GM18867 (cell line): ENCODE results near the gene NAALADL1.
"Not testable (repeated sequence)": the region's sequence is repeated elsewhere in the genome, so short reads cannot be mapped to it uniquely, and the experiment has no call there.

Experiments used
- ATAC-seq: cut with Tn5 transposase; IDR thresholded peaks from one replicate; pipeline ENCODE4 v1.9.1; 2021; ENCODE audit warnings: mild to moderate bottlenecking, moderate library complexity; ENCODE audit not compliant: unreplicated experiment

The NAALADL1 gene

DNA sequence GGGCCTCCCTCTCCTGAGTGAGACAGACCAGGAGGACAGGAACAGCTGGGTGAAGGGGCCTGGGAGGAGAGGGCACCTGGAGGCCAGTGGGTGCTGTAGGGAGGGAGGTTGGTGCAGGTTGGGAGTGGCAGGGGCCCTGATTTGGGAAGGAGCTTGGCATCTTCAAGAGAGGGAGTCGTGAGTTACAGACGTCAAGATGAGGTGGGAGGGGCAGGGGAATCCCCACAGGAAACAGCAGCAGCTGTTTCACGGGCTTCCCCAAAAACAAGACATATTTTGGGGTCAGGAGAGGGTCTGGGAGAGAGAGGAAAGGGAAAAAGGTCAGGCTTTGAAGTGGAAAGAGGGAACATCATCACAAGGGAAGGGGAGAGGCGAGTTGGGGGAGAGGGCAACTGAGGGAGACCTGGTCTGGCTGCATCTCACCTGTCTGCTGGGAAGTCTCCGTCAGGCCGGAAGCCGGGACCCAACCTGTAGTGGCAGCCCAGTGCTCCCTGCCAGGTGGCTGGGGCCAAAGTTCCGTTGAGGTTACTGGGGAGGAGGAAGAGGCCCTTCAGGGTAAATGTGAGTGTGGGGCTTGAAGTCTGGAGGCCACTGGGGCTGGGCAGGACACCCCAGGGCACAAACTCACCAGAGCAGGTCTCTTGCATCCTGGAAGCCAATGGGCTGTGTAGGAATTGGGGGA is 4.4 kb downstream of the NAALADL1 start:
- no peak for ATAC-seq

DNA sequence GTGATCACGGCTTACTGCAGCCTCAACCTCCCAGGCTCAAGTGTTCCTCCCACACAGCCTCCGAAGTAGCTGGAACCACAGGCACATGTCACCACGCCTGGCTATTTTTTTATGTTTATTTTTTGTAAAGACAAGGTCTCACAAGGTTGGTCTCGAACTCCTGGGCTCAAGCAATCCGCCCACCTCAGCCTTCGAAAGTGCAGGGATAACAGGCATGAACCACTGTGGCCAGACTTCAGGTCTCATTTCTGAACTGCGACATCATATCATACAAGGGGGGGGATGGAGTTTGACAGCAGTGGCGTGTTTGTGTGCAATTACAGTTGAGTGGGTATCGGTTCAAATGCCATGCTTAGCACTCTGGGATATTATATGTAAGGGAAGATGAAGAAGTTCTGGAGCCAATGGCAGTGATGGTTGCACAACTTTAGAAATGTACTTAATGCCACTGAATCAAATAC is 6.9 kb downstream of the NAALADL1 start:
- ATAC-seq, result no peak

DNA sequence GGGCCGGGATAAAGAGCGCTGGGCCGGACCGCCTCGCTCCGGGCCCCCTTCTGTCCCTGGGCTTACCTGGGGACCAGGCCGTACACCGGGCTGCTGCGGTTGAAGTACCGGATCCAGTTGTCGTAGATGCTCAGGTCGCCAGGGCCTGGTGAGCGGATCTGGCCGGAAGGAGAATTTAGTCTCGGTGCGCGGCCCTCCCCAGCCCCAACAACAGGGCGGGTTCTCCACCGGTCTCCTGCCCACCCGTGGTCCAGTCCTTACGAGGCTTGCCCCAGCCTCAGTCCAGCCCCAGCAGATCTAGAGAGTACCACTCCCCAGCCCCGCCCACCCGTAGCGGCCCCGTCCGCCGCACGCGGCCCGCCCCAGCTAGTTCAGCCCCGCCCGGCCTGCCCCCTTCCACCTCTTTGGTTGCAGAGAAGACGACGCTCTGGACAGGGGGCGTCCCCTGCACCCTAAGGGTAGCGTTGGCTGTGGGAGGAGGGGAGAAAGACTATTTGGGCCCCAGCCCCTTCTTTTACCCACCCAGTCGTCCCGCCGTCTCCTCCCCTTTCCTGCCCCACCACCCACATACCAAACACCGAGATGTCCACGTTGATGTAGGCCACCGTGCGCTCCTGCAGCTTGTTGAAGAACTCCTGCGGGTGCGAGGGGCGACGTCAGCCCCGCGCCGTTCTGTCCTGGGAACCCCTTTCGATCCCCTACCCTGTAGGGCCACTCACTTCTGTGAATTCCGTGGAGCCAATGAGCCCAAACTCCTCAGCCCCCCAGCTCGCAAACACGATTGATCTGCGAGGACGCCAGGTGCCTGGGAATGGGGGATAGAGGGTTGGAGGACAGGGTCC is 10.6 kb downstream of the NAALADL1 start:
- ATAC-seq, result no peak

DNA sequence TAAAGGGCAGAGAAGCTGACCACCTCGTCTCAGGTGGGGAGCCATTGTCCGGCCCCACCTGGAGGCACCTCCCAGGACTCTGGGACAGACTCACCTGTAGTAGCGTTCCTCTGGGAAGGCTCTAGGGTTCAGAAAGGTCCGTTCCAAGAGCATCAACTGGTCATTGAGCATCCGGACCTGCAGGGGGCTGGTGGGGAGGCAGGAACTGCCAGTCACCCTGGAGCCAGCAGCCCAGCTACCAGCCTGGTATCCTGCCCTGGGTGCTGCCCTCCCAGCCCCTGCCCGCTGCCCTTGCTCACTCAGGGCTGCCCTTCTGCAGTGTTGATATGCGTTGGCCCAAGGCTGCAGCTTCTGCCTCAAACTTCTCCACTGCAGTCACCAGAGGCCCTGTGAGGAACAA is 12.6 kb downstream of the NAALADL1 start:
- ATAC-seq, result no peak

DNA sequence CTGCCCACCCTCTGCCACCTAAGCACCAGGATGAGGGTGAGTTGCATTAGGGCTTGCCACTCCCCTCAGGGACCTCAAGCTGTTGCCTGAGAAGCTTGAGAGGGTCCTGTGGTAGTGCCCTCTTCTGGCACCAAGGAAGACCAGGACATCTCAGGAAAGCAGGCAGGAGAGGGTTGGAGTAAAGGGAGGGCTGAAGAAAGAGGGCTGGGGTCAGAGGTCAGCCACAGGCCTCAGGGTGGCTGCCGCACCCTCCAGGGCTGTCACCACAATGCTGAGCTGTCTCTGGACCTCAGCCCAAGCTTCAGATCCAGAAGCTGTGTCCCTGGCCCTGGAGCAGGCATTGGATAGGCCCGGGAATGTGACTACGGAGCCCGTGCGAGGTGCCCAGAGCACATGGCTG is 13.3 kb downstream of the NAALADL1 start:
- no peak for ATAC-seq

DNA sequence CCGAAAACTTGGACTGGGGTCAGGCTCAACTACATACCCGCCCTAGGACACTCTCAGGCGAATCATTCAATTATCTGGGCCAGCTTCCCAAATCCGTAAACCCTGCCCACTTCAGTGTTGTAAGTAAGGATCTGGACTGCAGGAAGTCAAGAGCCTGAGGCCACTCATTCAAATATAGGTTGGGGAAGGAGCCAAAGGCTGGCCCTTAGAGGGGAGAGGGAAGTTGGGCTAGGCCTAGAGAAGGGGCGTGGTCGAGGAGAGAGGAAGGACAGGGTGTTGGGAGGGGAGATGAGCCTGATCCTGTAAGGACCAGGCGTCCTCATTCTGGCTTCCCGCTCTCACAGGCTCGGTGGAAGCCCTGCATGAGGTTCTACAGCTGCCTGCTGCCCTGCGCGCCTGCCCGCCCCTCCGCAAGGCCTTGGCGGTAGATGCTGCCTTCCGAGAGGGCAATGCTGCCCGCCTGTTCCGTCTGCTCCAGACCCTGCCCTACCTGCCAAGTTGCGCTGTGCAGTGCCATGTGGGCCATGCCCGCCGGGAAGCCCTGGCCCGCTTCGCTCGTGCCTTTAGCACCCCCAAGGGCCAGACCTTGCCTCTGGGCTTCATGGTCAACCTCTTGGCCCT is 14.4 kb downstream of the NAALADL1 start:
- no peak for ATAC-seq

DNA sequence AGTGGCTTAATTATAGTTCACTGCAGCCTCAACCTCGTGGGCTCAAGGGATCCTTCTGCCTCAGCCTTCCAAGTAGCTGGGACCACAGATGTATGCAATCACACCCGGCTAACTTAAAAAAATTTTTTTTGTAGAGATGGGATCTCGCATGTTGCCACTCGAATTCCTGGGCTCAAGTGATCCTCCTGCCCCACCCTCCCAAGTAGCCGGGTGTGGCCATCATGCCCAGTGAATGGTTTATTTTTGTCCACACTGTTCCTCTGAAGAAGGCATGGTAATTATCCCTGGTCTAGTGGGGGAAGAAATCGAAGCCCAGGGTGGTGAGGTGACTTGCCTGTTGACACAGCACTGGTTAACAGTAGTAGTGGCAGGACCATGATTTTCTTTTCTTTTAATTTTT is 15.5 kb downstream of the NAALADL1 start:
- ATAC-seq, result no peak

DNA sequence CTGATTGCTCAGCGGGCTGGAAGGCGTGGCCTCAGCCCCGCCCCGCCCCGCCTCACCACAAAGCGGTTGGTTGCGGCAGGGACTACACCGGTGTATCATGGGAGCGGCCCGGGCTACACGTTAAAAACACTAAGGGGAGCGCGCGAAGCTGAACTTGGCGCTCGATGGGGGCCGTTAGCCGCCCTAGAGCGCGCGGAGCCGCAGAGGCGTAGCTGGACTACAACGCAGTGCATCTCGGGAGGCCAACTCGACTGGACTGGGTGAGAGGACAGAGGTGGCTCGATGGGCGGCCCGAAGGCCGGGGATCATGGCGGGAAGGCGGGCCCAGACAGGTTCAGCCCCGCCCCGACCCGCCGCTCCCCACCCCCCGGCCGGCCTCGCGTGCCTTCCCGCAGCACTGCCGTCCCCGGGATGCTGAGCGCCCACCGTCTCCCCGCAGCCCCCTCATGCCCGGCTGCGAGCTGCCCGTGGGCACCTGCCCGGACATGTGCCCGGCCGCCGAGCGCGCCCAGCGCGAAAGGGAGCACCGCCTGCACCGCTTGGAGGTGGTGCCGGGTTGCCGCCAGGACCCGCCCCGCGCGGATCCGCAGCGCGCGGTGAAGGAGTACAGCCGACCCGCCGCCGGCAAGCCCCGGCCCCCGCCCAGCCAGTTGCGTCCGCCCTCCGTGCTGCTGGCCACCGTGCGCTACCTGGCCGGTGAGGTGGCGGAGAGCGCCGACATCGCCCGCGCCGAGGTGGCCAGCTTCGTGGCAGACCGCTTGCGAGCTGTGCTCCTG is 17.3 kb downstream of the NAALADL1 start, which contains the start of gene SAC3D1:
SAC3D1 (plus strand) TSS at position 364 of the 776 bp plus-strand sequence; CDS start at position 447, 83 bp downstream.
- ATAC-seq, result peak; percentile 87

DNA sequence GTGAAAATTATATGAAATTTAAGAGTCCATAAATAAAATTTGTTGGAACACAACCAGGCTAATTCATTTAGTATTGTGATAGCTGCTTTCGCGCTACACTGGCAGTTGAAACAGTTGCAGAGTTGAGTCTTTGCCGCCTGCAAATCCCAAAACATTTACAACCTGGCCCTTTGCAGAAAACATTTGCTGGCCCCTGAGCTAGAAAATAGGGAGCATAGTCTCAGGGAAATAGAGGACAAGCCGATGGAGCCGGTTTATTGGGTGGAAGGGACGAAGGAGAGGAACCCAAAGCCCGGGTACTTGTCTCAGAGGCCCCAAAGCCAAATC is 17.9 kb downstream of the NAALADL1 start:
- ATAC-seq, result no peak

DNA sequence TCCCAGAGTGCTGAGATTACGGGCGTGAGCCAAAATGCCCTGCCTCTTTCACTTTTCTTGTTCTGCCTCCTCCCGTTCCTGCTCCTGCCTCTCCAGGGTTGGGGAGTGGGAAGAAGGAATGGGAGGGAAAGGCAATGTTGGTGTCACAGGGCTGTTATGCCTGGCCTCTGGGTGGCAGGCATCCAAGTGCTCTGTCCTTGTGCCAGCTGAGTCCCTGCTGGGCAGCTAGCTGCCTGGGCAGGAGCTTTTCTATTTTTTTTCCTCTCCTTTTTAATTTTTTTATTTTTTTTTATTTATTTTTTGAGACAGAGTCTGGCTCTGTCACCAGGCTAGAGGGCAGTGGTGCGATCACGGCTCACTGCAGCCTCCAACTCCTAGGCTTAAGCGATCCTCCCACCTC is 21.4 kb downstream of the NAALADL1 start:
- no peak for ATAC-seq

DNA sequence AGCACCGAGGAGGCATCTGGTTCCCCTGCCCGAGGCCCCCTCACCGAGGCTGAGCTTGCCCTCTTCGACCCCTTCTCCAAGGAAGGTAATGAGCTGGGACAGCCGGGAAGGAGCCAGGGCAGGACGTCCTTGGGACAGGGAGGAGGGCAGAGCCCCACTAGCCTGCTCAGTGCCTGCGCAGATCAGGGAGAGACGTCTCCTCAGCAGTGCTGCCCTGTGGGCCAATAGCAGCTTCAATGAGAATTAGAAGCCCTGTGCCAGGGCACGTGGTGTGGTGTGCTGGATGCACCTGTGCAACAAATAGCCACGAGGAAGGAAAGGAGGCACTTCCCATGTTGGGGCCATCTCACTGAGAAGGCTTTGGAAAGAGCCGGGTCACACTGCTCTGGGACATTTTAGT is 22.8 kb downstream of the NAALADL1 start:
- ATAC-seq, result no peak

DNA sequence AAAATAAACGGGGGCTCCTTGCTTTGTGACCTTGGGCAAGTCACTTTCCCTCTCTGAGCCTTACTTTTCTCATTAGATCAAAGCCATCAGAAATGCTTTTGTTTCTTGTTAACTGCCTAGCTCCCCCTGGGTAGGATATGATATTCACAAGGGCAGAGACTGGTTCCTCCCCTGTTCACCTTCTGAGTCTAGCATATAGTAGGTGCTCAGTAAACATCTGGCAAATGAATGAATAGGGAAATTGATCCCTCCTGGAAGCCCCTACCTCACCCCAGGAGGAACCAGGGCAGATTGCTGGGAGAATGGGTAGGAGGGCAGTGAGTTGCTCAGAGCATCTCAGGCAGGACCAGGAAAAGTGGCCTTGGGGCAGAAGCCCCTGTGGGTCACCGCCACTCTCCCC is 23.9 kb downstream of the NAALADL1 start:
- ATAC-seq, result no peak

DNA sequence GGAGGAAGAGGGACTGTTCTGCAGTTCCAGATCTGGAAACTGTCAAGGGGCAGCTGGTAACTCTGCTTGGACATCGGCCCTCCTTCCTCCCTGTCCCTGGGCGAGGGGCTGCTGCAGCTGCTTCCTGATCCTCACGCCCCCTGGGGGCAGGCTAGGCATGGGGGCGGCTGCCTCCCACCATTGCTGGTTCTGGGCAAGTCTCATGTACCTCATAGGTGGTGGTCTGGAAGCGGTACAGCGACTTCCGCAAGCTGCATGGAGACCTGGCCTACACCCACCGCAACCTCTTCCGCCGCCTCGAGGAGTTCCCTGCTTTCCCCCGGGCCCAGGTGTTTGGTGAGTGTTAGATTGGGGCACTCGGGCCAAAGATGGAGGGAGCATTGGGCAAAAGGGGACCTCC is 26.1 kb downstream of the NAALADL1 start:
- ATAC-seq, result no peak

DNA sequence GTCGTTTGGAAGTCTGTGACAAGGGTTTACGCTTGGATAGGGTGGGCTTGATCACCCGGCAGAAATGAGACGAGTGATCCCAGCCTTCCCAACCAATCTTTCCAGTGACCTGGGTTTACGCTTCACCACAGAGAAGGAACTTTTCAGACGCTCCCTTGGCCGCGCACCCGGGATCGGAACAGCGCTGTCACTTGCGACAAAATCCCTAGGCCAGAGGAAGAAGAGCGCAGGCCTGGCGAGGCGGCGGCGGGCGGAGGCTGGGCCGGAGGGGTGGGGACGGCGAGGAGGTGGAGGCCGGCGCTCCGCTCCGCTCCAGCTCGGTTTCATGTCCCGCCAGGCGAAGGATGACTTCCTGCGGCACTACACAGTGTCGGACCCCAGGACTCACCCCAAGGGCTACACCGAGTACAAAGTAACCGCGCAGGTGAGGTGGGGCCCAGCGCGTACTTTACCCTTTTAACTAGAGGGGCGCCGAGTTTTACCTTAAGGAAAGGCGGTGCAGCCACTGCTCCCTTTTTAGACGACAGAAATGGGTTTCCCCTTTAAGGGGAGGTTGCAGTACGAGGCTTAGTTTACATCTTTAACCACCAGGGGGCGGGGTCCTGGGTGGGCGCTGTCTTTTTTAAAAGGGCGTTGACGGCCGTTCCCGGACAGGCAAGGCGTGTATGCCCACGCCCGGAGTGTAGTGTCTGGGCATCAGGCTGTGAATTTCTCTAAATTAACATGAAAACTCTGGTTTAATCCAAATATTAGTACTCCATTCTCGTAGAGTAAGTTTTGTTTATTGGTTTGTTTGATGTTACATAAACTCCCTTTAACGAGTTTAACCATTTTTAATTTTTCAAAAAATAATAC is 30.9 kb downstream of the NAALADL1 start, which contains the start of gene SNX15:
SNX15 (plus strand) TSS at position 227 of the 855 bp plus-strand sequence; CDS start at position 326, 99 bp downstream.
- ATAC-seq, result peak; percentile 85

DNA sequence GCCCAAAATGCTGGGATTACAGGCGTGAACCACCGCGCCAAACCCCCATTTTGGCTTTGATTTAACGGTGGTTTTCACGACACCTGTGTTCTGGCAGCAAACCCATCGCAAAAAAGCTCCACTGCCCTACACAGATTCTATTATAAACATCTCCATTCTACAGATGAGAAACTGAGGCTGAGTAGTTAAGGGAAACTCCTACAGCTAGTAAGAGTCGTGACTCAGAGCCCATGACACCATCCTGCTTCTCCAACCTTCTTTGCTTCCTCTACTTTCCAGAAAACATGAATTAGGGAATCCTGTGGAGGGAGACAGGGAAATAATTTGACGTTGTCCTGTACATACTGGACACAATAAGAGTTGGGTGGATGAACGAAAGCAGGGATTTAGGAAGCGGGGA is 31.5 kb downstream of the NAALADL1 start:
- no peak for ATAC-seq

DNA sequence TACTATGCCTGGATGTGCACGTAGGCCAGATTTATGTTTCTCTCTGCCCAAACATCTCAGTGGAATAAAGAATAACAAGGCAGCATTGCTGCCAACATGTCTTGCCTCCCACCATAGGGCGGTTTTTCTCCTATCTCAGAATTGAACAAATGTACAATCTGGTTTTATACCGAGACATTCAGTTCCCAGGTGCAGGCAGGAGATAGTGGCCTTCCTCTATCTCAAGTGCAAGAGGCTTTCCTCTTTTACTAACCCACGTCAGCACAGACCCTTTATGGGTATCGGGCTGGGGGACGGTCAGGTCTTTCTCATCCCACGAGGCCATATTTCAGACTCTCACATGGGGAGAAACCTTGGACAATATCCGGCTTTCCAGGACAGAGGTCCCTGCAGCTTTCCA is 34.9 kb downstream of the NAALADL1 start:
- ATAC-seq, result not testable (repeated sequence)

DNA sequence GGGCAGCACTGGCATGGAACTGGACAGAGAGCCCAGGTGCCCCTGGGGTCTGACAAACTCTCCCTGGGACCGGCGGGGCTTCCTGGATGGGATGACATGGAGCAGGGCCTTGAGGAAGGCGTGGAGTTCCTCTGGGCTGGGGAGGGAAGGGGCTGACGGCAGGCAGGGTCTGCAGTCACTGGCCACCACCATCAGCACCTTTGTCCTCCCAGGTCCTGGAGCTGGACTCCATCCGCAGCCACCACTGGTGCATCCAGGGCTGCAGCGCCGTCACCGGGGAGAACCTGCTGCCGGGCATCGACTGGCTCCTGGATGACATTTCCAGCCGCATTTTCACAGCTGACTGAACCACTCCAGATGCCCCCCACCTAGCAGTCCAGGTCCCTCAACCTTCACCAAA is 36.8 kb downstream of the NAALADL1 start:
- ATAC-seq, result no peak

DNA sequence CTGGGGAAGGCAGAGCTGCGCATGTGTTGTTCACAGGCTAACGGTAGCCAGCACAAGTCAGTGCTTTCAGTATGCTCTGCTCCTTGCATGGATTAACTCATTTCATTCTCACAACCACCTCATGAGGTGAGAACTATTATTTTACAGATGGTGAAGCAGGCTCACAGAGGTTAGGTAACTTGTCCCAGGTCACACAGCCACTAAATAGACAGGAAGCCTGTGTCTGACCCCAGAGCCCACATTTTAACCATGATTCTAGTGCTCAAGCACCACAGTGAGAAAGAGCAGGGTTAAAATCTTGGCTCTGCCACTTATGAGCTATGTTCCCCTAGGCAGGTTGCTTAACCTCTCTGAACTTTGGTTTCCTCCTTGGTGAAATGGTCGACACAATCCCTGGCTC is 37.4 kb downstream of the NAALADL1 start:
- ATAC-seq, result no peak

DNA sequence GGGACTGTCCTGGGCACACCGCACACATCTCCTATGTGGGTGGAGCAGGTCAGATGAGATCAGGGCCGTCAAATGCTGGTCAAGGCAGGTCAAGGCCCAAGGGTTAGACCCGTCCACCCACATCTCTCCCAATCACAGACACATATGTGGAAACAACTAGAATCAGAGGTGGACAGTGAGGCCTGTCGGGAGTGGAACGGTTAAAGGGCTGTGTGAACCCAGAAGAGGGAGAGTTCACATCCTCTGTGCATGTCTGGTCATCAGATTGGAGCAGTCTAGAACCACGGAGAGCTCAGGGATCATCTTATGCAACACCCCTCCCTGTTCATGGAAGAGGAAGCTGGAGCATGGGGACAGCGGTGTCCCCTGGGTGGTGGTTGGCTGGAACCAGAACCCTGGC is 38.5 kb downstream of the NAALADL1 start:
- ATAC-seq, result no peak

DNA sequence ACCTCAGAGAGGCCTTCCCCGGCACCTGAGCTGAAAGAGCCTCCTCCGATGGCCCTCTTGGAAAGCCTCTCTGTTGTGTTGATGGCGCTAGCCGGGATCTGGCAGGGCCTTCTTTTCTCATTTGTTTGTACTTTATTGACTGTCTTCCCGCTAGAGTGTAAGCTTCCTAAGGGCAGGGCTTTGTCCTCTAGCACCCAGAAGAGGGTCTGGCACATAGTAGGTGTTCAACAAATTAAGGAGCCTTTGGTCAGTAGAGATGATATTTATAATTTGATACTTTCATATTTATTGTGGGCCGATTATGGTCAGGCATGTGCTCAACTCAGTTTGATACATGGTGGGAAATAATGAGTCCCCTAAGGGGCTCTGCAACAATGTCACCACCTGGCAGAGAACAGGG is 40.4 kb downstream of the NAALADL1 start:
- ATAC-seq, result no peak
